Left ventricle myocardium inferior (tissue), 1 donor: ENCODE measurements around the gene ALDH1L1. TPM values are rescaled to one million over a fixed set of nuclear protein-coding genes. Genes with fewer than 3 reads are reported as not detected.

ENCODE experiments used
- DNase-seq: peaks from one replicate; pipeline ENCODE4 v3.0.0-alpha.2; 2020
- H3K27ac ChIP-seq: fragments of 200-600 bp; replicated peaks from 2 replicates; pipeline ENCODE4 v1.8.0; 2021
- H3K27me3 ChIP-seq: fragments of 200-600 bp; 2 replicates; pipeline ENCODE4 v1.8.0; 2021; ENCODE audit warnings: low read depth
- H3K36me3 ChIP-seq: fragments of 200-600 bp; 2 replicates; pipeline ENCODE4 v1.8.0; 2021
- H3K4me1 ChIP-seq: fragments of 200-600 bp; 2 replicates; pipeline ENCODE4 v1.8.0; 2021
- H3K4me3 ChIP-seq: fragments of 200-600 bp; 2 replicates; pipeline ENCODE4 v1.8.0; 2021; ENCODE audit warnings: mild to moderate bottlenecking, moderate library complexity
- H3K9me3 ChIP-seq: fragments of 200-600 bp; replicated peaks from 2 replicates; pipeline ENCODE4 v1.8.0; 2021
- intact Hi-C: fragments of 100-400 bp; cut with micrococcal nuclease; formaldehyde crosslinking; loops from one replicate; pipeline ENCODE4 v1.11.0; 2022
- total RNA-seq: library from RNA; stranded (reverse); fragmentation: NEBNext Ultra II Directional; extraction: Animal tissue kit (Norgen Biotek cat#: 25700); gene quantifications from one replicate; pipeline ENCODE4 v1.2.1, GENCODE V29; 2021
- TF ChIP-seq, protein P1 (sequence below): fragments of 200-600 bp; IDR thresholded peaks from 2 replicates; pipeline ENCODE4 v1.8.0; 2021; ENCODE audit warnings: antibody characterized with exemption, mild to moderate bottlenecking, borderline replicate concordance
- donor health status: DM: no; HTN: yes; CAD: no; lungs with severe emphysema.

The ALDH1L1 gene
- total RNA-seq, 1 donor from 2014 or later: 24.3 TPM

GRCh38 chr3:126124896-126125295 is 55.5 kb downstream of the ALDH1L1 start:
- H3K27ac ChIP-seq: no peak overlapping the region
- intact Hi-C loops: no loop called here
- H3K36me3 ChIP-seq: no peaks in the 10 kb centered on the region
- H3K4me1 ChIP-seq: no peaks in the 10 kb centered on the region
- H3K9me3 ChIP-seq: no peaks in the 10 kb centered on the region
- peak; percentile 3 for DNase-seq
- TF ChIP-seq, protein P1, sequence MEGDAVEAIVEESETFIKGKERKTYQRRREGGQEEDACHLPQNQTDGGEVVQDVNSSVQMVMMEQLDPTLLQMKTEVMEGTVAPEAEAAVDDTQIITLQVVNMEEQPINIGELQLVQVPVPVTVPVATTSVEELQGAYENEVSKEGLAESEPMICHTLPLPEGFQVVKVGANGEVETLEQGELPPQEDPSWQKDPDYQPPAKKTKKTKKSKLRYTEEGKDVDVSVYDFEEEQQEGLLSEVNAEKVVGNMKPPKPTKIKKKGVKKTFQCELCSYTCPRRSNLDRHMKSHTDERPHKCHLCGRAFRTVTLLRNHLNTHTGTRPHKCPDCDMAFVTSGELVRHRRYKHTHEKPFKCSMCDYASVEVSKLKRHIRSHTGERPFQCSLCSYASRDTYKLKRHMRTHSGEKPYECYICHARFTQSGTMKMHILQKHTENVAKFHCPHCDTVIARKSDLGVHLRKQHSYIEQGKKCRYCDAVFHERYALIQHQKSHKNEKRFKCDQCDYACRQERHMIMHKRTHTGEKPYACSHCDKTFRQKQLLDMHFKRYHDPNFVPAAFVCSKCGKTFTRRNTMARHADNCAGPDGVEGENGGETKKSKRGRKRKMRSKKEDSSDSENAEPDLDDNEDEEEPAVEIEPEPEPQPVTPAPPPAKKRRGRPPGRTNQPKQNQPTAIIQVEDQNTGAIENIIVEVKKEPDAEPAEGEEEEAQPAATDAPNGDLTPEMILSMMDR: no peak
- no peaks in the 10 kb centered on the region for H3K27me3 ChIP-seq
- H3K4me3 ChIP-seq: no peak overlapping the region

DNA sequence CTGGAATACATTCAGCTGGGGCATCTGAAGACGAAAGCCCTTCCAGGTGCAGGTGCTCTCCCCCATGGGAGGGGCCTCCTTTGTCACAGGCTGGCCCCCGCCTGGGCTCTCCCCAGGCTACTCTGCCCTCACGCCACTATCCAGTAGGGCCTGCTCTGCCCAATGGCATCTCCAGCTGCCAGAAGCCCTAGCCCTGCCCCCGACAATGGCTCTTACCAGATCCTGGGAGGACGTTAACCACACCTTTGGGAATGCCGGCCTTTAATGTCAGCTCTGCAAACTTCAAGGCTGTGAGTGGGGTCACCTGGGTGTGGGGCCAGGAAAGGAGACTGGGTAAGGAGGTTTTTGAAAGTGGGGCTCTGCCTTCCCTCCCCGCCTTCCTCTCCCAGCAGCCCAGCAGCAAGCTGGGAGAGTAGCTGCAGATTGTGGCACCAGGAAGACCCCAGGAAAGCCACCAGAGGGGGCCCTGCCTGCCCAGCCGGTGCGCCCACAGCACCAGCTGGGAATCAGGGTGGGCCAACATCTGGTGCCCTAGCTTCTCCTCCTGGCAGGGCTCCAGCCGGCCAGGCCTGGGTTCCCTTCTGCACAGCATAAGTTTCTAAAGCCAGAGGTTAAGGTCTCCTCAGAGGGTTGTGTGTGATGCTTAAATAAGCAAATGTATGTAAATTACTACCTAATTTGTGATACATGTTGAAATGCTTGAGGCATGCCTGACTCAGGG is 56.1 kb downstream of the ALDH1L1 start:
- TF ChIP-seq, protein P1: no peak
- peak; percentile 7 for DNase-seq
- Histone ChIP-seq H3K36me3 (no peaks in the 10 kb centered on the region), H3K27ac (no peak overlapping the region), H3K9me3 (no peaks in the 10 kb centered on the region), H3K27me3 (no peaks in the 10 kb centered on the region), H3K4me1 (no peaks in the 10 kb centered on the region), H3K4me3 (no peak overlapping the region)
- intact Hi-C loops: no loop called here

DNA sequence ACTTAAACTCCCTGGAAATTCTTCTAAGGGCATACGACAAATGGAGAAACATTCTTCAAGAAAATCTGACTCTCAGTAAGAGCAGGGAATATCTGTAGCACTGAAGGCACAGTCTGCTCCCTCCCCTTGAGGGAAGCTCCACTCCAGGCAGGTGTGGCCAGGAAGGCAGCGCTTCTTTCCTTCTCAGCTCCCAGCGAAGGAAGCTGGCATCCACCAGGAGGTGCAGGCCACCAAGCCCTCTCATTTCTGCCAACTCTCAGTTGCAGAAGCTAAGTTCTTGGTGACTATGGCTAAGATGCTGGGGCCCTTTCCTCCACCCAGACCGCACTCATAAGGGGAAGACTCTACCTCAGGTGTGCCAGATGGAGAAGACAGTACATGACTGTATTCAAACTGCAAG is 58.8 kb downstream of the ALDH1L1 start:
- DNase-seq: no peak
- H3K9me3 ChIP-seq: no peaks in the 10 kb centered on the region
- H3K27me3 ChIP-seq: no peaks in the 10 kb centered on the region
- H3K27ac ChIP-seq: no peak overlapping the region
- H3K4me3 ChIP-seq: no peak overlapping the region
- no peaks in the 10 kb centered on the region for H3K4me1 ChIP-seq
- TF ChIP-seq, protein P1: no peak
- intact Hi-C loops: no loop called here
- H3K36me3 ChIP-seq: no peaks in the 10 kb centered on the region

GRCh38 chr3:126121074-126121473 is 59.3 kb downstream of the ALDH1L1 start:
- TF ChIP-seq, protein P1: no peak
- H3K4me3 ChIP-seq: no peak overlapping the region
- H3K4me1 ChIP-seq: no peaks in the 10 kb centered on the region
- no peak for DNase-seq
- no peak overlapping the region for H3K27ac ChIP-seq
- H3K9me3 ChIP-seq: no peaks in the 10 kb centered on the region
- intact Hi-C loops: no loop called here
- H3K36me3 ChIP-seq: no peaks in the 10 kb centered on the region
- no peaks in the 10 kb centered on the region for H3K27me3 ChIP-seq

DNA sequence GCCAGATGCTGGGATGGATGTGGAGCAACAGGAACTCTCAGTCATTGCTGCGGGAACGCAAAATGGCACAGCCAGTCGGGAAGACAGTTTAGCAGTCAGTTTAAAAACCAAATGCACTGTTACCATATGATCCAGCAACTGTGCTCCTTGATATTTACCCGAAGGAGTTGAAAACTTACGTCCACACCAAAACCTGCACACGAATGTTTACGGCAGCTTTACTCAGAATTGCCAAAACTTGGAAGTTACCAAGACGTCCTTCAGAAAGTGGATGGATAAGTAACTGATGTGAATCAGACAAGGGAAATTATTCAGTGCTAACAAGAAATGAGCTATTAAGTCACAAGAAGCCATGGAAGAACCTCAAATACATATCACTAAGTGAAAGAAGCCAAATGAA is 60.4 kb downstream of the ALDH1L1 start:
- H3K36me3 ChIP-seq: no peaks in the 10 kb centered on the region
- no peak overlapping the region for H3K4me3 ChIP-seq
- TF ChIP-seq, protein P1: no peak
- no peak overlapping the region for H3K27ac ChIP-seq
- no peaks in the 10 kb centered on the region for H3K4me1 ChIP-seq
- no peaks in the 10 kb centered on the region for H3K9me3 ChIP-seq
- no peaks in the 10 kb centered on the region for H3K27me3 ChIP-seq
- no peak for DNase-seq
- intact Hi-C loops: no loop called here
